Measurements from ENCODE around the gene C11orf86. TPM values are rescaled to one million over a fixed set of nuclear protein-coding genes. Genes with fewer than 3 reads are reported as not detected.

Gene C11orf86
- total RNA-seq, 2 experiments from 2014 or later, result not detected

GRCh38 chr11:66969584-66970225 is 5.4 kb upstream of the C11orf86 start:
- intact Hi-C loops (cut with micrococcal nuclease; ENCODE audit: unreplicated experiment), result loop anchor here (10.0 kb wide), 1 partner anchor 275 kb away; no protein-coding TSS in a partner anchor
- Histone ChIP-seq H3K36me3 (ENCODE audit: insufficient read depth, low read length) (no peaks in the 10 kb centered on the region), H3K9me2 (ENCODE audit: insufficient read depth, low read length) (no peaks in the 10 kb centered on the region), H3K4me1 (ENCODE audit: insufficient read depth, low read length, poor library complexity, severe bottlenecking) (no peaks in the 10 kb centered on the region), H3K79me2 (ENCODE audit: insufficient read depth, low read depth, low read length) (no peaks in the 10 kb centered on the region), H3K4me3 (ENCODE audit: low read depth, low read length, poor library complexity, severe bottlenecking) (no peak overlapping the region), H3K4me2 (ENCODE audit: low read length) (no peak overlapping the region), H2AFZ (ENCODE audit: low read length) (no peak overlapping the region), H4K20me1 (ENCODE audit: insufficient read depth, low read length) (no peaks in the 10 kb centered on the region), H3K9me3 (ENCODE audit: low read length) (no peaks in the 10 kb centered on the region), H3K27ac (ENCODE audit: low read depth, low read length, poor library complexity, severe bottlenecking) (no peak overlapping the region)
- no peak for DNase-seq (ENCODE audit: low spot score)
- ChIA-PET CTCF (ENCODE audit: unreplicated experiment) (no interaction called here), POLR2A (no interaction called here)
- no peak for TF ChIP-seq EZH2phosphoT487 (IDR thresholded peaks at IDR 0.05; ENCODE audit: borderline replicate concordance, low read depth, low read length)
- no peak for TF ChIP-seq CTCF (conservative IDR thresholded peaks at IDR 0.05; ENCODE audit: low read length)
- BruUV-seq (replicated peaks), result no TSS peak

DNA sequence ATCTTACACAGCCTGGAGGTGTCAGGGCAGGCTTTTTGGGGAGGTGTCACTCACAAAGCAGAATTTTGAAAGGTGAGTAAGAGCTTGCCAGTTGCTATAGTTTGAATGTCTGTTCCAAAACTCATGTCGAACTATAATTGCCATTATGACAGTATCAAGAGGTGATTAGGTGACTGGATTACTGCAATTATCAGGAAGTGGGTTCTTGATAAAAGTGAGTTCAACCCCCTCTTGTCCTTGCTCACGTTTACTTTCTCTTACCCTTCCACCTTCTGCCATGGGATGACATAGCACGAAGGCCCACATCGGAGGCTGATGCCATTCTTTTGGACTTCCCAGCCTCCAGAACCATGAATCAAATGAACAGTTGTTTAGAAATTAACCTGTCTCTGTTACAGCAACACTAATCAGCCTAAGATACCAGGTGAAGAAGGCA is 4.7 kb upstream of the C11orf86 start:
- Histone ChIP-seq H3K4me3 (ENCODE audit: low read depth, low read length, poor library complexity, severe bottlenecking) (no peak overlapping the region), H3K36me3 (ENCODE audit: insufficient read depth, low read length) (no peaks in the 10 kb centered on the region), H2AFZ (ENCODE audit: low read length) (no peak overlapping the region), H3K4me2 (ENCODE audit: low read length) (no peak overlapping the region), H3K4me1 (ENCODE audit: insufficient read depth, low read length, poor library complexity, severe bottlenecking) (no peaks in the 10 kb centered on the region), H3K27ac (ENCODE audit: low read depth, low read length, poor library complexity, severe bottlenecking) (no peak overlapping the region), H4K20me1 (ENCODE audit: insufficient read depth, low read length) (no peaks in the 10 kb centered on the region), H3K9me2 (ENCODE audit: insufficient read depth, low read length) (no peaks in the 10 kb centered on the region), H3K9me3 (ENCODE audit: low read length) (no peaks in the 10 kb centered on the region), H3K79me2 (ENCODE audit: insufficient read depth, low read depth, low read length) (no peaks in the 10 kb centered on the region)
- POLR2A ChIA-PET, result no interaction called here
- CTCF ChIA-PET (ENCODE audit: unreplicated experiment), result no interaction called here
- TF ChIP-seq CTCF (conservative IDR thresholded peaks at IDR 0.05; ENCODE audit: low read length) (no peak), EZH2phosphoT487 (IDR thresholded peaks at IDR 0.05; ENCODE audit: borderline replicate concordance, low read depth, low read length) (no peak)
- no peak for DNase-seq (ENCODE audit: low spot score)
- BruUV-seq (replicated peaks), result no TSS peak
- intact Hi-C loops (cut with micrococcal nuclease; ENCODE audit: unreplicated experiment), result loop anchor here (10.0 kb wide), 1 partner anchor 276 kb away; no protein-coding TSS in a partner anchor

DNA sequence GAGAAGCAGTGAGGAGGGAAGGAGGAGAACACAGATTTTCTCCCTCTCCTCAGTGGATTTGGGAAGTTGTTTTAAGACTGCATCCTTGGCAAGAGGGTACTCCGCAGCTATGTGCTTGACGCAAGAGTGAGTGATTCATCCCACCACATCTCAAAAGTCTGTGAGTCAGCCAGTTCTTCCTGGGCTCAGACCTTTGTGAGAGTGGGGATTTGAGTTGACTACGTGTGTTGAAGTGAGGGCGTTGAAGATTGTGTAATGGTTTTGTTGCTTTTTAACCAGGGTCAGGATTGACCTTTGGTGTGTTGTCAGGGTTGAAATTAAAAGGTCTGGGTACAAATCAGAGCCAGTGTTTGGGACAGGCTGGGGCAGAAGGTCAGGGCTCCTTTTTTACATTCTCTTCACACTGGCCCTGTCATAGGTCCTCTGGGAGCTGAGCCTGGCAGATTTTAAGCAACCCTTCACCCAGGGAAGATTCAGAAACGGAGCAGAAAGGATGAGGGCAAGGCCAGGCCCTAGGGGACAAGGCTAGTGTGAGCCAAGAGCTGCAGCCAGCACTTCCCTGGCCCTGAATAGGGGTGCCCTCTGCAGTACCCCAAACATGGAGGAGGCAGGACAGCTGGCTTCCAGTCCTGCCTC is 4.2 kb upstream of the C11orf86 start:
- ChIA-PET CTCF (ENCODE audit: unreplicated experiment) (no interaction called here), POLR2A (no interaction called here)
- no peak overlapping the region for H3K4me2 ChIP-seq (ENCODE audit: low read length)
- H3K36me3 ChIP-seq (ENCODE audit: insufficient read depth, low read length), result no peaks in the 10 kb centered on the region
- H3K9me3 ChIP-seq (ENCODE audit: low read length), result no peaks in the 10 kb centered on the region
- no TSS peak for BruUV-seq (replicated peaks)
- H4K20me1 ChIP-seq (ENCODE audit: insufficient read depth, low read length), result no peaks in the 10 kb centered on the region
- intact Hi-C loops (cut with micrococcal nuclease; ENCODE audit: unreplicated experiment), result loop anchor here (10.0 kb wide), 1 partner anchor 276 kb away; no protein-coding TSS in a partner anchor
- TF ChIP-seq CTCF (conservative IDR thresholded peaks at IDR 0.05; ENCODE audit: low read length) (no peak), EZH2phosphoT487 (IDR thresholded peaks at IDR 0.05; ENCODE audit: borderline replicate concordance, low read depth, low read length) (no peak)
- no peaks in the 10 kb centered on the region for H3K9me2 ChIP-seq (ENCODE audit: insufficient read depth, low read length)
- no peaks in the 10 kb centered on the region for H3K4me1 ChIP-seq (ENCODE audit: insufficient read depth, low read length, poor library complexity, severe bottlenecking)
- H2AFZ ChIP-seq (ENCODE audit: low read length), result no peak overlapping the region
- H3K79me2 ChIP-seq (ENCODE audit: insufficient read depth, low read depth, low read length), result no peaks in the 10 kb centered on the region
- no peak overlapping the region for H3K27ac ChIP-seq (ENCODE audit: low read depth, low read length, poor library complexity, severe bottlenecking)
- no peak overlapping the region for H3K4me3 ChIP-seq (ENCODE audit: low read depth, low read length, poor library complexity, severe bottlenecking)
- no peak for DNase-seq (ENCODE audit: low spot score)

Measured in OCI-LY7 (cell line).